HG02981 (cell line): ENCODE results near the gene PPP1R37.

Experiments
- ATAC-seq: cut with Tn5 transposase; IDR thresholded peaks from one replicate; pipeline ENCODE4 v1.9.1; 2021; ENCODE audit warnings: mild to moderate bottlenecking, moderate library complexity; ENCODE audit not compliant: unreplicated experiment

Gene PPP1R37

DNA sequence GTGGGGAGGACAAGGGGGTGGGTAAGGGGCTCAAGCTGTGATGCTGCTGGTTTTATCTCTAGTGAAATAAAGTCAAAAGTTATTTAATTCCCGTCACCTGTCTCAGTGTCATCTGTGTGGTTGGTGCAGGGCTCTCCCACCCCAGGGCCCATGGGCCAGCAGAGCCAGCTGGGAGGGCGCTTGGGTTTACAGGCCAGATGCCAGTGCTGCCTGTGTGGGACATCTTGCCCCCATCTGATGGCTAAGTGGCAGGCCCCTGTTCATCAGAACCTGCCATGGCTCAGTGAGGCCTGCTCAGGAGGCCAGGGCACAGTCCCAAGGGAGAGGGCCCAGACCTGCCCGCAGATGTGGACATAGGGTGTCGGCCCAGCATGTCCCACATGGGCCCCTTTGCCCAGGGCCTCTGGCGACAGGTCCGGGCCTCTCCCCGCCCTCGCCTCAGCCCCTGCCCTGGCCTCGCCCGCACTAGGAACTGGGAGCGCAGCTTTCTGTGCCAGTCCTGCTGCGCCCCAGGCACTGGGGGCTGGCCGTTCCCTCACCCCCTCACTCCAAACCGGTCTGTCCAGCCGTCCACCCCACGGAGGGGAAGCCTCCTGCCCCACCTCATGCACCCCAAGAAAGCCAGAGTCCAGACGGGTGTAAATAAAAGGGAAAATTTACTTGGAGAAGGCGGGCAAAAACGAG, 22.0 kb upstream of the PPP1R37 start:
- ATAC-seq, result no peak

GRCh38 chr19:45071545-45071938, 21.4 kb upstream of the PPP1R37 start:
- no peak for ATAC-seq

DNA sequence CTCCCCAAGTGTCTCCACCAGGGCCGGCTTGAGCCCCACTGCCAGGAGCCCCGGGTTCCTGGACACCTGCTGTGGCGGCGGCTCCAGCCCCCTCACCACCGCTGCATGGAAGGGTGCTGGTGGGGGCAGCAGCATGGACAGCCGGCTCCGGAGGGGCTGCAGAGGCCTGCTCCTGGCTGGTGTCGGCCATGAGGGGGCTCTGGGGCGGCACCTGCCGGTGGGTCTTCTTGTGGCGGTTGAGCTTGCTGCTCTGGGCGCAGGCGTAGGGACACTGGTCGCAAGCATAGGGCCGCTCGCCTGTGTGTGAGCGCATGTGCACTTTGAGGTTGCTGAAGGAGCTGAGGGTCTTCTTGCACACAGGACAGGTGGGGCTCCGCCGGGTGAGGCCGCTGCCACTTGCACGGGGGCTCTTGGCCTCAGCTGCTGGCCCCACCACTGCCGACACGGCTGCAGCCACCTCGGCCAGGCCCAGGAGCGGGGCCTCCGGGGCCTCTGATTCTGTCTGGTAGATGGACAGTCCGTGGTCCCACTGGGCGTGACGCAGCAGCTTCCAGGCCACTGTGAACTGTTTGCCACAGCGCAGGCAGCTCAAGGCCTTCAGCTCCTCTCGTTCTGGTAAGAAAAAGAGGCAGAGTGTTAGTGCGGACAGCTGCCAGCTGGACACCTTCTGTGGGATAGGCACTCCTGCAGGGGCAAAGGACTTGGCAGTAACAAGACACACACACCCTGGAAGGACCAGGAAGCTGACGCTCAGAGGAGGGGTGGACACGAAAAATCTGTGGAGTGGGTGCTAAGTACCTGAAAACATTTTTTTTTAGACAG, 20.8 kb upstream of the PPP1R37 start:
- no peak for ATAC-seq

DNA sequence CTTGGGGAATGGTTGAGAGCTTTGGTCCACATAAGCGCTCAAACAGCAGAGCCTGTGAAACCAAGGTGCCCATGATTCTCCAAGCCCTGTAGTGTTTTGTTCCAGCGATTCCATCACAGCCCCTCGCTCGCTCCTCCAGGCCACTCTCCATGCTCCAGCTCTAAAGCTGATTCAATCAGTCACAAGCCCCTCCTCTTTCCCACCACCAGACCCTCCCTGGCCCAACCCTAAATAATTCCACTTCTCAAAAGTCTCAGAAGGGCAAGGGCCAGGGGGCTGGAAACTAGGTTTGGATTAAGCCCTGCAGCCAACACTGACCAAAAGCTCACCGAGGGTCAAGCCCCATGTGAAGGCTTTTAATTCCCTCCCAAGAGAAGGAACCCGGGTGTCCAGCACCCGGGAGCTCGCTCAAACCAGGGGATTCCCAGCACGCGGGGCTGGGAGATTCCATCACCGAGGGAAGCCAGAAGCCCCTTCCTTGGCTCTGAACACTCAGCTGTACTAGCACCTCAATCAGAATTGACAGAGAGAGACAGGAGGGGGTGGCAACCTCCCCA, 18.2 kb upstream of the PPP1R37 start:
- no peak for ATAC-seq

DNA sequence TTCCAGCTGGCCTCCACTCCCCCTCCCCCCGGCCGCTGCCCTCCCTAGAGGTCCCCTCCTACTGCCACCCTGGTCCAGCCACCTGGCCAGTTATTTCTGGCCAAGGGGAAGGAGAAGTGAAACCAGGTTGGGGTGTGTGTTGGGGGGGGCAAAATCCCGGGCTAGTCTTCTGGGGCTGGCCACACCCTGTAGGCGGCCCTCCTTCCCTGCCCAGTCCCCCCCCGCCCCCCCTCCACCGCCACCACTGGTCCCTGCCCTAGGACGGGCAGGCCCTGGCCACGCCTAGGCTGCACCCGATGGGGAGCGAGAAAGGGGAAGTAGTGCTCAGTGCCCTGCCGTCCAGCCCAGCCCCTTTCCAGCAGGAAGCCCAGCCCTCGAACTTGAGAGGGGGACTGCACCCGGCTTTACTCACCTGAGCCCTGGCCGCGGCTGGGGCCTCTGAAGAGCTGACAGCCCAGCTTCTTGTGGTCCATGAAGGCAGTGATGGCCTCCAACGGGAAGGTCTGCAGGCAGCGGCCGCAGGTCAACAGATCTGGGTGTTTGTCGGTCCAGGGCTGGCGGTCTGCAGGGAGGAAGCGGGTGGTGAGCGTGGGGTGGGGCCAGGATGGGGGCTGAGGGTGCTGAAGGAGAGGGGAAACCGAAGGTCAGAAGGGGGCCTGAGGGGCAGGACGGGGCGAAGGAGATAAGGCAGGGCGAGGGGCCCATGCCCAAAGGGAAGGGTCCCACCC, 17.5 kb upstream of the PPP1R37 start:
- ATAC-seq, result peak; percentile 48

DNA sequence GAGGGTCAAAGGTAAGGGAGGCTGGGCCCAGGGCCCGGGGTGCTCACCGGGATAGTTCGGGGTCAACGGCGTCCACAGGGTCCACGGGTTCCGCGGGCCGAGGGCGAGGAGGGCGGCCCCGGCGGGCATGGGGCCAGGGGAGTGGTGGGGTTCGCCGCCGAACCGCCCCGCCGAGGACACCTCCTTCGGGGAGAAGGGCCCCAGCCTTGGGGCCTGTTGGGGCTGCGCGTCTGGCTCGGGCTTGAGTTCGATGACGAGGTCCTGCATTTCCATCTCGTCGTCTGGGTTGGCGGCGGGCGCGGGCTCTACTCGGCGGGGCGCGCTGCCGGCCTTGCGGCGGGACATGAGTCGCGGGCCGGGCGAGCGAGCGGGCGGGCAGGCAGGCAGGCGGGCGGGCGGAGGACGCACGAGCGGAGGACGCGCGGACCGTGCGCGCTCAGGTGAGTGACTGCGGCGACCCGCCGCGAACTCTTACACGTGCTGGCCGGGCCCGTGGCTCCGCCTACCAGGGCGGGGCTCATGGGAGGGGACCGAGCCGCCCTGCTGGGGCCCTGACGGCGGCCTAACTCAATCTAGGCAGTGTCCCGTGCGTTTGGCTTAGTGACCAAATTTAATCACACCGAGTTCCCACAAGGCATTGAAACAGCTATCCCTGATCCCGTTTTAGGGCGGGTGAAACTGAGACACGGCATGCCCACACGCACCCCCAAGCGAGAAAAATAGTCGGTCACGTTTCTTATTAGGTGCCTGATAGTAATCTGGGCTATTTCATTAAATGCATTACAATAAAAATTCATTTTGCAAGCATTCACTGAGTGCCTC, 16.7 kb upstream of the PPP1R37 start, which contains the start of gene ZNF296:
Gene ZNF296, minus strand, starts transcription at position 450 of the 822 bp plus-strand sequence. Its CDS starts 105 bp downstream, at position 345.
- ATAC-seq, result peak; percentile 40

DNA sequence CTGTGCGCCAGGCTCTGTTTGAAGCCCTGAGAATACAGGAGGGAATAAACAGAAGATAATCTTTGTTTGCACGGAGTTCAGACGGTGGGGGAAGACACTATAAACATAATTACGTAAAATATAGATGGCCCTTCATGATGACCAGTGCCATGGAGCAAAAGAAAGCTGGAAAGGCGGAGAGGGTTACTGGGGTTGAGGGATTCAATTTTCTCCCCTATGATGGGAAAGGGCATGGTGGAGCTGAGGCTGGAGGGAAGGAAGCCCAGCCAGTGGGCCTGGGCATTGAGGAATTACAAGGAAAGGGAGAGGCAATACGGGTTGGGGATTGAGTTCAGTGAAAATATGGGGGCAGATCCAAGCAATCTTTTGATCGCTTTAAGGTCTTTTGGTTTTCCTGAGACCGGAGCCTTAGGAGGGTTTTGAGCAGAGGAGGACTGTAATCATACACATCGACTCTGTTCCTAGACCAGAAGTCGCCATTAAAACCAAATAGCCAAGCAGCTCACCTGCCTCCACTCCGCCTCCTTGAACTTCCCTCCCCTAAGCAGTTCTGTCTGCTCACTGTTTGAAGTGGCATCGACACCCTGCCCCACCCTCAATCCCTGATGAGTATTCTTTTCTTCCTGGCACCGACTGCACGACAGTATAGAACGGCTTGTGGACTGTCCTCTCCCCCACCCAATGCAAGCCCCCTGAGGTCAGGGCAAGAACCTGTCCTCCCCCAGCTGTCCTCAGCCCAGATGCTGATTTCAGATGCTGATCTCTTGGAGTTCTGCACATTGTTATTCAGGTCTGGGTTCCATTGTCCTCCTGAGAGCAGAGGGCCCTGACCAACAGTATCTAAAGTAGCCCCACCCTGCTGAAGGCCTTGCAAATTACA, 15.9 kb upstream of the PPP1R37 start:
- ATAC-seq, result no peak

- ATAC-seq, result no peak
Observed at GRCh38 chr19:45078390-45079062, 14.5 kb upstream of the PPP1R37 start.

DNA sequence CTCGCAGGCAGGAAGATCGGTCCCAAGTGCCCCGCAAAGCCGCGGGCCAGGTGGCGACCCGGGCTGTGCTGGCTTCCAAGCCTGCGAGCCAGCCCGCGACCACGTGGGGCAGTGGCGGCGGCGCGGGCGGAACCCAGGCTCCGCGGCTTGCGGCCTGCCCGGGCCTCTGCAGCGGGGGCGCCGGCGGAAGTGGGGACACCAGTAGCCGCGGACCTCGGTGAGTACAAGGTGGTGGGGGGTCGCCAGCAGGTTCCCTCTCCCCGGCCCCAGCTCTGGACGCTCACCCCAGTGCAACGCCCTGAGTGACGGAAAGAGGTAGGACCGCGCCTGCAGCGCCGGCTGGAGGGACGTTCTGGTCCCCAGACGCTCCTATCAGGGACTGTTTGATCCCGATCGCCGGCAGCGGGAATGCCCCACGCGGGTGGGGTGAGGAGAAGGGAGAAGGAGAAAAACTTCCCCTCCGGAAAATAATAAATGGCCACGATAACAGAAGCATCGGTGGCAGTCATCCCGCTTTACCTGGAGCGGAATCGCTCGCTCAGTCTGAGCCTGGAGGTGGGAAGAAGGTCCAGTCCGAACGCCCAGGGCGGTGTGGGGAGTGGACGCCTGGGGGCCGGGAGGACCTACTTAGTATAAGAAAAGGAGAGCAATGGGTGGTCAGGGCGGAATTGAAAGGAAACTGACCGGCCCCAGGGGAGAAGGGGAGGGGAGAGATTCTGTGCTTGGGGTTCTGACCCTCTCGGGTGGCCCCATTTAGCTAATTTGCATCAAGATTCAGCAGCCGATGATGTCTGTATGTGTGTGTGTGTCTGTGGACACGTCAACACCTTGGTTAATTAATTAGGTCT, 13.7 kb upstream of the PPP1R37 start, which contains the start of gene GEMIN7:
Gene GEMIN7, plus strand, starts transcription at position 198 of the 848 bp plus-strand sequence. CDS start 10,855 bp downstream, outside the sequence.
- no peak for ATAC-seq

- no peak for ATAC-seq
Observed at GRCh38 chr19:45079911-45080370, 13.0 kb upstream of the PPP1R37 start.

DNA sequence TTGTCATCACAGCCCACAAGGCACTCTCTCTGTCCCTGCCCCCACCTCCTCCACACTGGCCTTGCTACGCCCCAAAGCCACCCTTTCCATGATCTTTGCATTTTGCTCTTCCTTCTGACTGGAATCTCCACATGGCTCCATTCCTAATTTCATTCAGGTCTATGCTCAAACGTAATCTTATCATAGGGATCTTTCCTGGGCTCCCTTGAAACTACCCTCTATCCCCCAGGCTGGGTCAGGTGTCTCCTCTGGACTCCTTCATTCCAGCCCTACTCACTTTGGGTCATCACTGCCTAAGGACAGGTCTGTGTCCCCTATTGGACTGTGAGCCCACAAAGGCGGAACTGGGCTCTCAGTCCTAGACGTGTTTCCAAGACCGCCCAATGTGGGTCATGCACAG, 10.8 kb upstream of the PPP1R37 start:
- no peak for ATAC-seq

GRCh38 chr19:45086480-45086879, 6.5 kb upstream of the PPP1R37 start:
- ATAC-seq, result no peak

DNA sequence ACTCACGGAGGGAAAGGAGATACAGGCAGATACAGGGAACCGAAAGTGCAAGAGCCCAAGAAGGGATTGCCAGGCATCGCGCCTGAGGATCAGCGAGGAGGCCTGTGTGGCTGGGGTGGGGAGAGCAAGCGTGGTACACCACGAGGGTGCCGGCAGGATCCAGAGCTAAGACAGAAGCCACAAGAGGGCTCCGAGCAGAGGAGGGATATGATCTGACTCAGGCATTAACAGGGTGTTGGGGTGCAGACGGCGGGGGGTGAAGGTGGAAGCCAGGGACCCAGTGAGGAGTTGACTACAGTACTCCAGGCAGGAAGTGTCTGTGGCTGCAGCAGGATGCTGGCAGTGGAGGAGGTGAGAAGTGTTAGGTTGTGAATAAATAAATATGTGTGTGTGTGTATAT, 5.4 kb upstream of the PPP1R37 start:
- no peak for ATAC-seq

- ATAC-seq, result no peak
Observed at GRCh38 chr19:45090034-45090433, 2.9 kb upstream of the PPP1R37 start.

DNA sequence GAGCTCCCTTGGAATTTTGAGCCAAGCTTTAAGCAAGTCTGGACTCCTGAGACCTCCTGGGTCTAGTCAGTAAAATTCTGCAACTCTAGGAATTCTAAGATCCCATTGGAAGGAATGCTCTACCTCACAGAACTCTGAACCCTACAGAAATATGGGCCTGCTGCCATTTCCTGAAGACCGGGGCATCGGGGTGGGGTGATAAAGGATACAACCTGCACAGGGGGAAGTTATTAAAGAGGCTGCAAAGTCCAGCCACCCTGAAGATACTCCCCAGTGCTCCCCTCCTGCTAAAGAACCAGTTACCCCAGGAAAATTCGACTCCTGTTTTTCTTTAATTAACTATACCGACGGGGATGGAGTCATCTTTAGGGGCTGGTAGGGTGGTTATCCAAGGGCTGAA, 2.4 kb upstream of the PPP1R37 start:
- no peak for ATAC-seq

DNA sequence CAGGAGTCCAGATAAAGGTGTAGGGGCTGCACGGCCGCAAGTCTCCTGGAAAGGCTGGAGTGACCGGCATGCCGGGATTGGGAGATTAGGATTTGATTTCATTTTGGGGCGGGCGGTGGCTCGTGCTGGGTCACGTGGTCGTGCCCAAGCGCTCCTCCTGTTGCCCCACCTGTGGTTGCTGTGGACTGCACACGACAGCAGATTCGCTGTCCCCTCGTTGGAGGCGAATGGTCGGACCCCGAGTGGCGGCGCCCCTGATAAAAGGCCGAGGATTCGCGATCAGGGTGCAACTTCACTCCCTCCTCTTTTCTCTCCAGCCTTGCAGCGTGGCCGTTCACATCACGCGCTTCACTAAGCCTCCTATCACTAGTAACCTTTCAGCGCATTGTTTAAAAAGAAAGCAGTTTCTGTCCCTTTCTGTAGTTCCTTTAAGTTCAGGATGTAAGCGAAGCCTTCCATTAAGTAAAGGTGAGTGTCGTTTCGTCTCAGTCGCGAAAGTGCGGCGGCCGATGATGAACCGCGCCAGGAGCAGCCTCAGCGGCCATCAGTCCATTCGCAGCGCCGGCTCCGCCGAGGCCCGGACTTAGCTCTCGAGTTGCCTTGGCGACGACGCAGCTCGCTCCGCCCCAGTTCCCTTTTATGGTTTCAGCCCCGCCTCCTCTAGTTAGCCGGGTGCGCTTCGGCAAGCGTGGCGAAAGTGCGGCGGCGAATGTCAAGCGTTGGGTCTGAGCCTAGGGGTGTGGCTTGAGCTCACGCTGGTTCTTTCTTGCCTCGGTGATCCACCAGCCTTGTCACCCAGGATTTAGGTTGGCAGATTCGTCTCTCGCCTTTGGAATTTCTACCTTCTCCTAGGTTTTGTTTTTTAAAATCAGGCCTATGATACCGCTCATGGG, 1.7 kb upstream of the PPP1R37 start:
- peak; percentile 62 for ATAC-seq

DNA sequence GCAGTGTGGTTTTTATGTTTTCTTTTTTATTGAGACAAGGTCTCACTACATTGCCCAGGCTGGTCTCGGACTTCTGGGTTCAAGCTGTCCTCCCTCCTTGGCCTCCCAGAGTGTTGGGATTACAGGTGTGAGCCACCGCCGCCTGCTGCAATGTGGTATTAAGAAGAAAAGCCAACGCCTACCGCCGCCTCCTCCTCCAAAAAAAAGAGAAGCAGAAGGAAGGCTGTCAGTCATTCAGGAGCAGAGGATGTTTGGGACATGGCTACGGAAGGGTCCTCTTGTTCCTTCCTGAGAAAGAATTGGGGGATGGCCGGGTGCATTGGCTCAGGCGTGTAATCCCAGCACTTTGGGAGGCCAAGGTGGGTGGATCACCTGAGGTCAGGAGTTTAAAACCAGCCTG, 1.2 kb downstream of the PPP1R37 start:
- no peak for ATAC-seq
